Activated CD4-positive, alpha-beta T cell treated with anti-CD3 and anti-CD28 coated beads, Interleukin-2, Interleukin-6, amounts not matched to agents 100 ng/mL and 50 ng/mL, durations not matched to agents 16 hours and 8 hours (primary cell): Measurements from ENCODE around the gene SRC.

Experiments used
- DNase-seq: peaks from one replicate; pipeline ENCODE4 v3.0.0-alpha.2; 2020

Gene SRC

DNA sequence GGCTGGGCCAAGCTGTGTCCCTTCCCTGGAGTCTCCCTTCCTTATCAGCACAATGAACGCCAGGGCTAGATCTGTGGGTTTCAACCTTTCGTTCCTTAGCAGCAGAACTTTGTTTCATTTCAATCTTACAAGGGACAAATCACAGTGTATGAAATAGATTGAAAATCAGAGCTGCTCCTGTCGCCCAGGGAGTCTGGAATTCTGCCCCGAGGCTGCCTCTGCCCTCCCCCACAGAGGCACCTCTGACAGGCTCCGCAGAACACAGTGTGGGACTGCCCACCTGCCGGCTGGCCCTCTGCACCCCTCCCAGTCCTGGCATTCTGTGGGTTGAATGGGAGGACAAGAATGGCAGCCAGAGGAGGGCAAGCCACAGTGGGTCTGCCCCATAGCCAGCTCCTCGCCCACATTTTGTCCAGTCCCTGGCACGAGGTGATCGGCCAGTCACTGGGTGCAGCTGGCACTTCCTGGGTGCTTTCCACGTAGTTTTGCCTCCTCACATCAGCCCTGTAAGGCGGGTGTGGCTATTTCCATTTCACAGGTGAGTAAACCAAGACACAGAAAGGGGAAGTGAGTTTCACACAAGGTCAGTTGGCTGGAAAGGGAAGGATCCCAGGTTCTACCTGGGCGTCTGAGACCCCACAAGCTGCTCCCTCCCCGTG is 30.4 kb upstream of the SRC start:
- no peak for DNase-seq

DNA sequence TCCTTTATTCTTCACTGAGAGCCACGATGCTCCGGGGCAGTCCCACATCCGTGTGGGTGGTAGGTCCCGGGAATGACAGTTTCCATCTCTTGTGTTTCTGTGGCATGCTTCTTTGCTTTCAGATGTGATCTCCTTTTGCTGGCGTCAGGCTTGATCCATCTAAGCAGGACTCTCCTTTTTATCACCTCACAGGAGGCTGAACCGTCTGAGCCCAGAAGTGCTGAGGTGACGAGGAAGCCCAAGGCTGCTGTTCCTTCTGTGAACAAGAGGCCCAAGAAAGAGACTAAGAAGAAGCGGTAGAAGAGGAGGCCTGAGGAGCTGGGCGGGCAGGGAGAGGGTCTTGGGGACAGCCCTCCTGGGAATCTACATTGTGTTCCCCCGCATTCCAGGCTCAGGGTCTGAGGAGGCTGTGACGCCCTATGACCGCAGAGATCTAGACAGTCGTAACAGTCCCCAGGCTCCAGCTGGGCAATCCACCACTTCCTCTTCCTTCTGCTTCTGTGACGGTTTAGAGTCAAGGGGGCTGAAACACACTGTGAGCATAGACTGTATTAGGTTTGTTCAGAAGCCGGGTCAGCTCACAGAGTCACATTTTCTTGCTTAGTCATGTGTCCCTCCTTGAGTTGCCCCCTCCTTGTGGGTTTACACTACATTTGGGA is 29.7 kb upstream of the SRC start:
- DNase-seq: peak; percentile 25

DNA sequence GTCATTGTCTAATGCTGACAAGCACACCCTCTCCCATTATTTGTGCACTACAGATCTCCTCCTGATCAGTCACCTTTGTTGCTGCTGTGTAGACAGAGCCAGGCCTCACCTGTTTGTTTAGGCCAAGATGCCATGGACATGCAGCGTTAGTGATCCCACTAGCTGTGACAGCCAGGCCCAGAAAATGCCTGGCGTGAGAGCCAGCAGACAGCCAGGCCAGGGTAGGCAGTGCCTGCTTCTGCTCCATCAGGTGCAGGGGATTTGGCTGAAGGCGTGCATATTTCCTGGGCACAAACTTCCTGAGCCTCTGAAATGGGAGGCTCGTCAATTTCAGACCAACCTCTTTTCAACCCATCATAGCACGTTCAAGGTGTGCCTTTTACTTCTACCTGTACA is 29.2 kb upstream of the SRC start:
- DNase-seq: no peak

GRCh38 chr20:37317316-37317715 is 28.6 kb upstream of the SRC start:
- DNase-seq: no peak

DNA sequence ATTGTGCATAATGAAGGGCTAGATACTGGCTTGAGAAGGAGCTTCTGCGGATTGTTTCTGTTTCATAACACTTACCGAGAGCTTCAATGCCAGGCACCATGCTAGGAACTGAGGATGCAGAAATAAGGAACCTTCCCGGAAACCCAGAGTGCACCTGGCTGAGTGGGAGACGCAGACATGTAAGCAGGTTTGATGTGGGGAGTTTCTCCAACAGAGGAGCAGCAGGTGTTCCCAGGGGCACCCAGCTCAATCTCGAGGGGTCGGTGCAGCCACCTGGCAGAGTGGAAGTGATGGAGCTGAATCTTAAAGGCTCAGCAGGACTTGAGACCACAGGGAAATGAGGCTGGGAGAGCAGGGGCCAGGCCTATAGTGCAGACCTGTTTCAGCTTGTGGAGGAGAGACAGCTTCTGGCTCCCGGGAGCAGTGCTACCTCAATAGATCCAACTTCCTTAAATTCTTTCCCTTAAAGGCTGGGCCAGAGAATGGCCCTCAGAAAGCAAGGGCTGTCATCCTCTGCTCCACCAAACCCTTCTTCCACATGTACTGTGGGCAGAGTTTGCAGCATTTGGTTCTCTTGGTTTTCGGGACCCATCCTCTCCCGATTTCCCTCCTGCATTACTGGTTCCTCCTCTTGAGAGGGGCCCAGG is 27.8 kb upstream of the SRC start:
- DNase-seq: no peak

- DNase-seq: no peak
Measured at GRCh38 chr20:37319151-37319671, 26.7 kb upstream of the SRC start.

DNA sequence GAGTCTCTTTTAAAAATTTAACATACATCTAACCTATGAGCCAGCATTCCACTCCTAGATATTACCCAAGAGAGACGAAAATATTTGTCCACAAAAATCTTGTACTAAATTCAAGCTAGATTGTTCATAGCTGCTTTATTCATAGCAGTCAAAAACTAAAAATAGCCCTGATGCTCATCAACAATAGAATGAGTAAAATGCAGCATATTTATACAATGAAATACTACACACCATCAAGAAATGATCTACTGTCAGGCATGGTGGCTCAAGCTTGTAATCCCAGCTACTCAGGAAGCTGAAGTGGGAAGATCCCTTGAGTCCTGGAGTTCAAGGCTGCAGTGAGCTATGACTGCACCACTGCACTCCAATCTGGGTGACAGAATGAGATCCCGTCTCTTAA is 22.0 kb upstream of the SRC start:
- no peak for DNase-seq

DNA sequence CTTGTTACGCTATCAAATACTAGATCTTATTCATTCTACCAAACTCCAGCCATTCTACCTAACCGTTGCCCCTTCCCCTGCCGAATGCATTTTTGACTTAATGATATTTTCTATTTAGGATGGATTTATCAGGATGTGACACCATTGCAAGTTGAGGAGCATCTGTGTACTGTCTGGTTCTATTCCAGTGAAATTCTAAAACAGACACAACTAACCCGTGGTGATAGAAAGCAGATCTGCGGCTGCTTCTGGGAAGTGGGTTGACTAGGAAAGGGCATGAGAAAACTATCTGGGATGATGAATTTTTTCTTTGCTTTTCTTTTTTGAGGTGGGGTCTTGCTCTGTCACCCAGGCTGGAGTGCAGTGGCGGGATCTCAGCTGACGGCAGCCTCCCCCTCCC is 20.7 kb upstream of the SRC start:
- no peak for DNase-seq

- DNase-seq: no peak
Measured at GRCh38 chr20:37326666-37327065, 19.3 kb upstream of the SRC start.

GRCh38 chr20:37327748-37328147 is 18.2 kb upstream of the SRC start:
- no peak for DNase-seq

- no peak for DNase-seq
Measured at GRCh38 chr20:37328149-37328945, 17.6 kb upstream of the SRC start.

- no peak for DNase-seq
Measured at GRCh38 chr20:37329481-37330165, 16.3 kb upstream of the SRC start.

- DNase-seq: no peak
Measured at GRCh38 chr20:37330316-37330715, 15.6 kb upstream of the SRC start.

DNA sequence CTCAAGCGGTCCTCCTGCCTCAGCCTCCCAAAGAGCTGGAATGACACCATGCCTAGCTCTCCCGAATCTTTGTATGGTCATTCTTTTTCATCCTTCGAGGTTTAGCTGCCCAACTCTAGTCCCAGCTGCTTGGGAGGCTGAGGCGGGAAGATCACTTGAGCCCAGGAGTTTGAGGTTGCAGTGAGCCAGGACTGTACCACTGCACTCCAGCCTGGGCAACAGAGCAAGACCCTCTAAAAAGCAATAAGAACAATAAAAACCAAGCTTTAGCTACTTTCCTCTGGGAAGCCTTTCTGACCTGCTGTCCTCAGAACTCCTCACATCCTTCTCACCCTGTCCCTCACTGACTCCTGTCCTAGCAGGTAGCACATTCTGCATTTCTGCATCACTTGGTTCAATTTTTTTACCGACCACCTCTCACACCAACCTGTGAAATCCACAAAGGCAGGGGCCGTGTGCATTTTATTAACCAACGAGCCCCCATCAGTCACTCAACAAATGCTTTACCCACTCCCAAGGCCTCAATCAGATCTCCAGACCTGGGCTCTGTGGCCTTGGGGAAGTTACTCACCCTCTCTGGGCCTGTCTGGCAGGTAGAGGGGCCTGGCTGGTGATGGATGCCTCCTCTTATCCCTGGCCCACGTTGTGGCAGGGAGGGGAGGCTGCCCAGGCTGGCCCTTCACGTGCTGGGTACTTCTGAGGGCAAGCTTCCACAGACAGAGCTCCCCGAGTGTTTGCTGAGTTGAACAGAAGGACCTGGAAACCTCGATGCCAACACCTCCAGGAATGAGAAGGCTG is 14.7 kb upstream of the SRC start:
- DNase-seq: no peak

DNA sequence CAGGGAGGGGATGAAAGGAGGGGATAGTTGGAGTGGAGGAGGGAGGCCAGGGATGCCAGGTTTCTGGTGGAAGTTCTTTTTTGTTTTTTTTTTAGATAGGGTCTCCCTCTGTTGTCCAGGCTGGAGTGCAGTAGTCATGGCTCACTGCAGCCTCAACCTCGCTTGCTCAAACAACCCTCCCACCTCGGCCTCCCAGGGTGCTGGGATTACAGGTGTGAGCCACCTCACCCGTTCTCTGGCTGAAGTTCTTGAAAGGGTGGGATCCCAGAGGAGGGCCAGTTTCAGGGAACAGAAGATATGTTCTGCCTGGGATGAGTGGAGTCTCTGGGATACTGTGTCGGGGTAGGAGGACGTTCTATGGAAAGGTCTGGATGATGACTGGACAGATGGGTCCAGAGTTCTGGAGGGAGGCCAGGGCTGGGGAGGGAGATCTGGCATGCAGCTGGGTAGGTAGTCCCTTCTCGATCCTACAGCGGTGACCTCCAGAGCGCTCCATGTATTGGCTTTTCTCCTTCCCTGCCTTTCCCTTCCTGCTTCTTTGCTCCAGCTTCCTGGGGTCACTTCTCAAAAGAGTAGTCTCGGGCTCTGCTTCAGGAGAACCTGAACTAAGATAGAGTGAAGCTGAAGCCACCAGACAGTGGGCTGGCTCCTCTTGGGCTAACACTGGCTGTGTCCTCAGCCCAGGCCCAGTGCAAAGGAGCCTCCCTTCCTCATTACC is 12.7 kb upstream of the SRC start:
- no peak for DNase-seq

- no peak for DNase-seq
Measured at GRCh38 chr20:37333848-37334318, 12.1 kb upstream of the SRC start.

DNA sequence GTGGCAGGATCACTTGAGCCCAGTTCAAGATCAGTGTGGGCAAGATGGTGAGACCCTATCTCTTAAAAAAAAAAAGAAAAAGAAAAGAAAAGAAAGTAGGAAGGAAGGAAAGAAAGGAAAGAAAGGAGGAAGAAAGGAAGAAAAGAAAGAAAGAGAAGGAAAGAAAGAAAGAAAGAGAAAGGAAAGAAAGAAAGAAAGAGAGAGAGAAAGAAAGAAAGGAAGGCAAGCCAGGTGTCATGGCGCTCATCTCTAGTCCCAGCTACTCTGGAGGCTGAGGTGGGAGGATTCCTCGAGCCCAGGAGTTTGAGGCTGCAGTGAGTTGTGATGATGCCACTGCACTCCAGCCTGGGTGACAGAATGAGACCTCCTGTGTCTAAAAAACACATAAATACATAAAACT is 11.5 kb upstream of the SRC start:
- no peak for DNase-seq

DNA sequence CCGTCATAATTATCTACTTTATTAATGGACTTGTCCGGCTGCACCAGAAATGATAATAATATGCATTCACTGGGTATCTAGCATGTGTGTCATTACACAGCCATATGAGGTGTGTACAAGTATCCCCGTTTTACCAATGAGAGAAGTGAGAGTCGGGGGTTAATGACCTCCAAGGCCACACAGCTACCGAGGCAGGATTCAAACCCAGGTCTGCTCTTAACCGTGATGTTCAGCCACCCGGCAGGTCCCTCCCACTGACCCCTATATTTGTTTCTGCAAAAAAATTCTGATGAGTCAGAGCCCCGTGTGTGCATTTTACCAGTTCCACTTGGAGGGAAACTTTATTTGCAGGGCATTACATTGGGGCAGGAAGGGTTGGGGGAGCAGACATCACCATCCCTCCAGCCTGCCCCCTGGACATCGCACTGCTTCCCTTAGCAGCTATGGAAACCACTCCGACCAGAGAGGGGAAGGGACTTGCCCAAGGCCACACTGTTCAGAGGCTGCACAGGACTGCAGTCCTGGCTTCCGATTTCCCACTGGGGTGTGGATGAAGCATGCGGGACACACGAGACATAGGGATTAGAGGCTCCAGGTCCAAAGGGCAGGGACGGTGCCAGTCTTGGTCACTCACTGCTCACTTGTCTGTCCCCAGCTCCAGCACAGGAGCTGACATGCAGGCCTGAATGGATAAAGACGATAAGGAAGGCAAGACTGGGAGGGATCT is 10.1 kb upstream of the SRC start:
- no peak for DNase-seq

- DNase-seq: peak; percentile 57
Measured at GRCh38 chr20:37336369-37337207, 9.4 kb upstream of the SRC start.
